Cerebellar cortex (tissue), 1 donor: Measurements from ENCODE around the gene KCNQ1.

Source experiments
- DNase-seq: peaks from one replicate; pipeline ENCODE4 v3.0.0-alpha.2; 2015; ENCODE audit warnings: low spot score

Gene KCNQ1

DNA sequence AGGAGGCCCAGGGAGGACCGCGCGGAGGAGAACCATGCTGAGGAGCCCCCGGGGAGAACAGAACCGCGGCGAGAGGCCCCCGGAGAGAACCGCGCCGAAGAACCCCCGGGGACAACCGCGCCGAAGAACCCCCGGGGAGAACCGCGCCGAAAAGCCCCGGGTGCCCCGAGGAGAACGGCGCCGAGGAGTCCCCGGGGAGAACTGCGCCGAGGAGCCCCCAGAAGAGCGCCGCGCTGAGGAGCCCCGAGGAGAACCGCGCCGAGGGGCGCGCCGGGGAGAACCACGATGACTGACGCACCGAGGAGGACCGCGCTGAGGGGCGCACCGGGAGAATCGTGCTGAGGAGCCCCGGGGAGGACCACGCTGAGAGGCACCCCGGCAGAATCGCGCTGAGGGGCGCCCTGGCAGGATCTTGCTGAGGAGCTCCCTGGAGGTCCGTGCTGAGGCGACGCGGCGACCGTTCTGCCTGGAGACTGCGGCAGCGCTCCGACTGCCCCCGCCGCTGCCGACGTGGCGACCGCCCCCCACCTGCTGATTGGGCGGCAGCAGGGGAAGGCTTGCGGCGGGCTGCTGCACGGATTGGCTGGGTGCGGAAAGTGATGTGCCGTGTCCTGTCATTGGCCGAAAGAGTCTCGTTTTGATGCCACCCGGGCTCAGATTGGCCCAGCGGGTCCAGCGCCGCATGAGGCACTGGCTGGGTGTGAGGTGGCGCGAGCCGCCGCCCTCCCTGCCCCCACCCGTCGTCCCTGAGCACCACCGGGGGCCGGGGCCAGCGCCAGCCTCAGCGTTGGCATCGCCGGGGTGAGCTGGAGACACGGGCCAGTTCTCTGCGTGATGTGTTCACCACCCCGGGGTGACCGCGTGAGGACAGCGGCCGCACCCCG, 255.0 kb downstream of the KCNQ1 start, which contains the start of gene KCNQ1OT1:
Gene KCNQ1OT1, minus strand, starts transcription at position 464 of the 884 bp plus-strand sequence.
- peak; percentile 93 for DNase-seq

DNA sequence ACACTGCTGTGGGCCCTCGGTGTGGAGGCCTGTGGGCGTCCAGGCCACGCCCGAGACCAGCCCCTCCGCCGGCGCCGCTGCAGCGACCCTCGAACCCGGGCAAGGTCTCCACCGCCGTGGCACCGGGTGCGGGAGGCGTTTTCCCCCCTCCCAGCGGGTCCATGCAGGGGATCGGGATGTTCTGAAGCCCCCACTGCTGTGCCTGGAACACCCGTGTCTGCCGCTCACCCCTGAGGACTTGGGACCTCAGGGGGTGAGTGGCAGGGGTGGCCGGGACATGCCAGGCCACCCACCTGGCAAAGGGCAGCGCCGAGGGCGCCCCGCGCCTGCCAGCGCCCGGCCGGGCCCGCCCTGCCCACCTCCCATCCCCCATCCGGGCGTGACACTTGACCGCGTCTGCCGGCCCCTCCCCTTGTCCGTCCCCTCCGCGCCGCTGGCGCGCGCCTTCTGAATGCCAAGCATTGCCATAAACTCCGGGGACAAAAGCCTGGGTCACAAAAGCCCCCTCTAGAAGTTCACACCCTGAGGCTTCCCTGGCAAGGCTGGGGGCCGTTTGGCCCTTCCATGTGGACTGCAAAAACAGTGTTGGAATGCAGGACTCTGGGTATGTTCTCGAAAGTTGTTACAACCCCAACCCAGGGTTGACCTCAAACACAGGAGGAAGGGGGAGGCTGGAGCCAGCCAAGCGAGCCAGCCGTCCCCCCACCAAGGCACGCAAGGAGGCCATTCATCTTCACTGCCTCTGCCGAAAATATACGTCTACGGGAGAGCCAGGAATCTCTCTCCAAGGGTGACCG, 255.8 kb downstream of the KCNQ1 start:
- DNase-seq = no peak

DNA sequence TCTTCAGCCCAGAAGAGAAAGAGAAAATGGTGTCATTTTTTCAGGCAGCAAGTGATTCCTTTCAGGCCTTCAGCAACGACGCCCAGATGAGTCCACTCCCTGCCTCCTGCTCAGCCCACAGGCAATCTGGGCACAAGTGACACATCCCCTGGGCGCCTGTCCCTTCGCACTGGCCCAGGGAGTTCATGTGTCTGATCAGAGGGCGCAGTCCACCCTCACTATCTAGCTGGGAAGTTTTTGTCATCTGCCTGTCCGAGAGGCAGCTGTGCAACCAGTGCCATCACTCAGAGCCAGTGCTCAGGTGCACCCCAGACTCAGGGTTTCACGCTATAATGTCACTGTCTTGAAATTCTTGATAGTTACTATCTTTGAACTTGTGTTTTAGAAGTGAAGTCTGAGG, 256.4 kb downstream of the KCNQ1 start:
- DNase-seq = no peak

DNA sequence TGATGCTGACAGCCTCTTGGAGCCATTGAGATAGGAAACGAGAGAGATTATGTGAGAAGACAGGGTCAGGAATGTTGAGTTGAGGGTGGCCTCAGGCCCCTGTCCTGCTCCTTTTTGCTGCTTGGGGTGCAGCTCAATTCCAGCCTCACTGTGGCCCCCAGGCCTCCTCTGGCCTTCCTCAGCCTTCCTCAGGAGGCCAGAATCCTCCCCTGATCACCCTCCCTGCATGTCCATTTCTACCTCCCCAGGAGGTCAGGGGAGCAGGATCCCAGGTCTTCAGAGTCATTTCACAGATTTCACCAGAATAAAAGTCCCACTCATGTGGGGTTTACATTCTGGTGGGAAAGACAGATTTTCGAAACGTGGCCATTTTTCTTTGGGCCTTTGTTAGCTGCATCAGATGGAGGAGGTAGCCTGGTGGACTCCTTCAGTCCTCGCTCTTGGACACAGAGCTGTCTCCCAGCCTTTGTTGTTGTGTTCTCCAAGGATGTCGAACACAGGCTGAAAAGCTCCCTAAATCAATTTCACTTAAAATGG, 257.2 kb downstream of the KCNQ1 start:
- no peak for DNase-seq

DNA sequence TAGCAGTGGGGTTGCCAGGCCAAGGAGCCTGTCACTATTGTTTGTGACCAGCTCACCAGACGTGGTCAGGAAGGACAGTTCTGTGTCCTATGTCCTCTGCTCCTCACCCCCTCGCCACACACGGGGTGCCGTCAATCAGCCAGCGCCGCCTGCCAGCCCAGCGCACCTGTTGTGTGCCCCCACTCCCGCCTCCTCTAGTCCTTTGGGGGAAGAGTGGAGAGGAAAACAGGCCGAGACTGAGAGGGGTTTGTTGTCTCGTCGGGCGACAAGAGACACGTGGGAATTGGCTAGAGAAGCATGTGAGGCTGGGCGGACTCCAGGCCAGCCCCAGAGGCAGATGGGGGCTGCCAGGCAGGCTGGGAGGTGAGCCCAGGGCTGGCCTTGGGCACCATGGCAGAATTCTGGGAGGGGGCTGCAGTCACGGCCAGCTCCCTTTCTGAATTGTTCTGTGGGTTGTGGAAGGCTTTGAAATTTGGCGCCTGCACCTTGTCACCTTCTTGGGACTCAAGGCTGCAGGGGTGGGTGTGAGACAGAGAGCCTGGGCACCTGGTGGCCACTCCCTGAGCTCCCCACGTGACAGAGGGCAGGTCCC, 258.1 kb downstream of the KCNQ1 start:
- no peak for DNase-seq

DNA sequence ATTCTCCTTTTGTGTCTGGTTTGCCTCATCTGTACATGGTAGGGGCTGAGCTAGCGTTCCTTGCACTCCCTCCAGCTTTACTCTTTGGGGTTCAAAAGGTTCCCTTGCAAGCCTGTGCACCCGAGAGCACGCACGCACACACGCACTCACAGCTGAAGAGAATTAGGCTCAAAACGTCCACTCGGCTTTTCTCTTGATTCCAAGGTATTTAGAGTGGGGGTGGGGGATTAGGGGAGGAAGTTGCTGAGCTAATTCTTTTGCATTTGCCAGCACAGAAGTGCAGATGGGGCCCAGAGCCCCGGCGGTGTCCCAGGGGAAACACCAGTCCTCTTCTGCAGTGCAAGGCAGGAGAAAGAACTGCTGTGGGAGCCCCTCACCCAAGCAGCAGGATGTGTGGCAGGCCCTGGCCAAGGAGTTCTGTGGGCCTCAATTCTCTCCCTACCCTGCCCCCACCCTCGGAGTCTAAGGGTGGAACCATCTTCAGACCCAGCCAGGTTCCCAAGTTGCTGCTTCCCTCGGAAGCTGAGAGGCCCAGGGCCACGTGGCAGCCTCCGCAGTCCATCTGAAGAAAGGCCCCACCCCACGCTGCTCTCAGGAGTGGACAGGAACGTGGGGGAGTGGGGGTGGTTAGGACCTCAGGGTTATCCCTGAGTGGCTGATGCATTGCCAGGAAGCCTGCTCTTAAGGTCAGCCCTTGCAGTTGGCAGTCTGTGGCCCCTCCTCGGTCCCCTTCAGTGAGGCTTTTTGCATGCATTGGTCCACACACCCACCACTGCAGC, 258.7 kb downstream of the KCNQ1 start:
- no peak for DNase-seq

DNA sequence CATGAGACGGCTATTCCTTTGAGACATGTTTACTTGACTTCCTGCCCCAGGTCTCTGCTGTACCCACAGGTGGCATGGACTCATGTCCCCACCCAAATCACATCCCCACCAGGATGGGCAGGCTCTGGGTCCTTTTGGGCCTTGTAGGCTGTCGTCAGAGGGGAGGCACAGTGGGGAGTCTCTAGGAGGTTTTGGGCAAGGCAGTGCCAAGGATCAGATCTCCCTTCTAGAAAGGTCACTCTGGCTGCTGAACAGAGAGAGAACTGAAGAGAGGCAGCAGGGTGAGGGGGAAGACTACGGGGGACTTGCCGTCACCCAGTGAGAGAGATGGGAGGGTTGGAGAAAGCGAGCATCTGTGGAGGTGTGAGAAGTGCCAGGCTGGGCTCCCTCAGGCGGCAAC, 259.5 kb downstream of the KCNQ1 start:
- no peak for DNase-seq

DNA sequence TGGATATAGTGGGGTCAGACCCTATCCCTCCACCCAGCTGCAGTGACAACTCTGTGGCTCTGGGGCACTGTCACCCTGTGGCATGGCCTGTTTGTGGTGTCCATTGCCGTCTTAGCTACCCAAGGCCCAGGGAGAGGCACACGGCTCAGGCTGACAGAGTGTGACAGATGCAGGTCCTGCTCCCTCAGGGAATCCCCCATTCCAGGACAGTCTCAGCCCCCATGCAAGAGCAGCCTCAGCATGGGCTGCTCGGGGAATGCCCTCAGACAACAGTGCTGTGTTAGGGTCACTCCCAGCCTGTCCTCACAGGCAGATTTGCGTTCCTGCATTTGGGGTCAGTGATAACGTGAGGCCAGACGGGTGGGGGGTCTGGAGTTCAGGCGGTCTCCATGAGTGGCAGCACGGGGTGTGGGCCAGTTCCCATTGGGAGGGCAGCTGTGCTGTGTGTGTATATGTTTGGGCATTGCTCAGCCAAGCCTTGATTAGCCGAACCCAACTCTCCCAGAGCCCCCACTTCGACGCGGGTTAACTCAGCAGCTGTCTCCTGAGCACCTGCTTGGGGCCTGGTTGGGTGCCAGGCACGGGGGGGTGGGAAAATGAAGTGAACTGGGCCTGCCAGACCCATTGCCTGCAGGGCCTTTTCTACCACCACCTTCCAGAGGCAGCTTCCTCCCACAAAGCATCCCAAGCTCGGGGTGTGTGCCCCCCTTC, 260.2 kb downstream of the KCNQ1 start:
- DNase-seq = no peak

DNA sequence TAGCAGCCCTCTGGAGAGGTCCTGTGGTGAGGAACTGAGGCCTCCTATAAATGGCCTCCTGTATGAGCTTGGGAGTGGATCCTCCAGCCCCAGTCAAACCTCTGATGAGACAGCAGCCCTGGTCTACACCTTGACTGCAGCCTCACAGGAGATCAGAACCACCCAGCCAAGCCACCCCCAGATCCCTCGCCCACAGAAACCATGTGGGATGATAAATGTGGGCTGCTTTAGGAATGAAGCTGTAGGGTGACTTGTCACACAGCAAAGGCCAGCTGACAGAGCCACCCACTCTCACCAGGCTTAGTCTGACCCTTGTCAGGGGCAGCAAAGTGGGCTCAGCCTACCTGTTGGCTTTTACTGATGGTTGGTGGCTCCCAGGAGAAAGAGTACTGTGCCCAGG, 261.5 kb downstream of the KCNQ1 start:
- no peak for DNase-seq

DNA sequence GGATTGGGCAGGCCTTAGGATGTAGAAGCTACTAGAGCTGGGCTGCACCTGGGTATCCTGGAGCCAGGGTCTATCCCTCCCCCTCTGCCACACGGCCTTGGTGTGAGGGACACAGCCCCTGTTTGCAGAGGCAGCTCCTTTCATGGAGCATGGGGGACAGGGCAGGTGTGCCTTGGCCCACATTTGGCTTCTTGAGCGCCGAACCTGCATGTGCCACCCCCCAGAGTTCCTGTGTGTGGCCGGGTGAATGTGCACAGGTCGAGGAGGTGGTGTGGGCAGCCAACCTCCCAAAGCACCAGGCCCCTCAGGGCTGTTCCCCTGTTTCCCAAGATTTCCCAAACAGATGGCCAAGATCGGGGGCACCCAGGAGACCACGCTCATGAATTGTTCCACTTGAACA, 262.9 kb downstream of the KCNQ1 start:
- DNase-seq = no peak

DNA sequence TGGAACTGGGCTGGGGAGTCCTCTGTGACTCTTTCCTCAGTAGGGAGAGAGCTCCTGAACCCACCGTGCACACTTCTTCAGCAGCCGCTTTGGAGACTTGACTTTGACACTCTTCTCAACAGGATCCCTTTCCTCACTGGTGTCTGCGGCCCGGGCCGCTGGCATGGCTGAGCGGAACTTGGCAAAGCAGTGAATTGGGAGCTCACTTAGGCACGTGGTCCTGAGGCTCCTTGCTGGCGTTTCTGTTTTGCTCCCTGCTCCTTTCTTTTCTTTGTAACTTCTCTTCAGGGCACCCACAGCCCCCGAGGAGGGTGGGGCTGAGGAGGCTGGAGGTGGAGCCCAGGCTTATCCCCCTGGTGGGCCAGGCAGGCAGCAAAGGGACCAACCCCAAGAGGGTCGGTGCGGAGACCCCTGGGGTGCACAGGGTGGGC, 263.4 kb downstream of the KCNQ1 start:
- no peak for DNase-seq

DNA sequence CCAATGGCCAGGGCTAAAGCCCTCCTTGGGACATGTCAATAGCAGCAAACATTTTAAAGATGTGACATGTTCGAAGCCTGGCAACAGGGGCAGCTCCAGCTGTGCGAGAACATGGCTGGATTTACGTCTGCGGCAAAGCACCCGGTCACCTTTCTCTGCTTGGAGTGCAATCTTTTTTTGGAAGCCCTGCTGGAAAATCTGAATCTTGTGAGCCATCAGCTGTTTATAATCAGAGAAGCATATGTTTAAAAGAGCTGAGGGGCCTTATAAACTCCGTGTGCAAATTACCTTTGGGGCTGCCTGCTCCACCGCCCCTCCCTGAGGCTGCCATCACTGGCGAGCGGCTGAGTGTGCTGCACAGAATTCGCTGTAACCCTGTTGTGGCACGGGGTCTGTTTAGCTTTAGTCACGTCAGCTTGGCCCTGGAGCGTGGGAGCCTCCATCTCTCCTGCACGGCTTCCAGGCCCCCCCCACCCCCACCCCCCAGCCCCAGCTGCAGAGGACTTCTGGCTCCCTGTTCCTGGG, 264.0 kb downstream of the KCNQ1 start:
- no peak for DNase-seq

DNA sequence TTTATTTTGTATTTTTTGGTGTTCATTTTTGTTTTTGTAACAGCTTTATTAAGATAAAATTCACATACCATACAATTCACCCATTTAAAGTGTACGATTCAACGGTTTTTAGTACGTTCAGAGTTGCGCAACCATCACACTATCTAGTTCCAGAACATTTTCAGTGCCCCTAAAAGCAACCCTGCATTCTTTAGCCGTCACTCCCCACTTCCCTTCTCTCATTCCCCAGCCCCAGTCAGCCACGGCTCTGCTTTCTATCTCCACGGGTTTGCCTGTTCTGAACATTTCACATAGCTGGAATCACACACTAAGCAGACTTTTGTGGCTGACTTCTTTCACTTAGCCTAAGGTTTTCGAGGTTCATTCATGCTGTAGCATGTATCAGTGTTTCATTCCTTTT, 264.6 kb downstream of the KCNQ1 start:
- DNase-seq = no peak

DNA sequence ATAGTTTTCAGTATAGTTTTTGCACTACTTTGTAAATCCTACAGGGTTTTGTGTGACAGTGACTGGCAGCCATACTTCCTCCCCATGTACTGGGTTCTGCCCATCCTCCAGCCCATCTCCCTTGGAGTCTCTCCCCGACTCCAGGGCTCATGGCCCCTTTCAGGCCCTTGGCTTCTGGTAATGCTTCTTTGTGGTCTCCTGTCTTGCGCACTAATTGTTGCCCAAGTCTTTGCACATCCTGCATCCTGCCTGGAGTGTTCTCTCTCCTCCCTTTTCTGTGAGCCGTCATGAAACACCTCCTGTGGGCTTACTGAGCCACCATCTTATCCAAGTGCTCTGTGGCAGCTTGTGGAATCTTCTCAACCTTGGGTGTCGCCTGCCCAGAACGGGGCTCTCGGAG, 266.4 kb downstream of the KCNQ1 start:
- DNase-seq = no peak

DNA sequence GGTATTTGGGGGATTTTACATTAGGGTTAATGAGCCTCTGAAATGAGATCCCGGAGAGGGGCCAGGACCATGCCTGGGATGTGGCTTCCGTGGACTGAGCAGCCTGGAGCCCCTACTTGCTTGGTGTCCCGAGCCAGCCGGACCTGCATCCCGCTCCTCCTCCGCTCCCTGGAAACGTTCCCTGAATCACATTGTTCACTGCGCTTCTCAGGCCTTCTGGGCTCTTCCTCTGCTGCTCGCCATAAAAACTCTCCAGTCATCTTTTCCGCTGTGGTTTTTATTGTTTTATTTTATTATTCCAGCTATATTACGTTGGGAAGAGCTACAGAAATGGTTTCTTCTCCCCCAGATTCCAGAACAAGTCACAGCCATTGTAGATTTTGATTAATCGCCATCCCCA, 268.3 kb downstream of the KCNQ1 start:
- DNase-seq = no peak

DNA sequence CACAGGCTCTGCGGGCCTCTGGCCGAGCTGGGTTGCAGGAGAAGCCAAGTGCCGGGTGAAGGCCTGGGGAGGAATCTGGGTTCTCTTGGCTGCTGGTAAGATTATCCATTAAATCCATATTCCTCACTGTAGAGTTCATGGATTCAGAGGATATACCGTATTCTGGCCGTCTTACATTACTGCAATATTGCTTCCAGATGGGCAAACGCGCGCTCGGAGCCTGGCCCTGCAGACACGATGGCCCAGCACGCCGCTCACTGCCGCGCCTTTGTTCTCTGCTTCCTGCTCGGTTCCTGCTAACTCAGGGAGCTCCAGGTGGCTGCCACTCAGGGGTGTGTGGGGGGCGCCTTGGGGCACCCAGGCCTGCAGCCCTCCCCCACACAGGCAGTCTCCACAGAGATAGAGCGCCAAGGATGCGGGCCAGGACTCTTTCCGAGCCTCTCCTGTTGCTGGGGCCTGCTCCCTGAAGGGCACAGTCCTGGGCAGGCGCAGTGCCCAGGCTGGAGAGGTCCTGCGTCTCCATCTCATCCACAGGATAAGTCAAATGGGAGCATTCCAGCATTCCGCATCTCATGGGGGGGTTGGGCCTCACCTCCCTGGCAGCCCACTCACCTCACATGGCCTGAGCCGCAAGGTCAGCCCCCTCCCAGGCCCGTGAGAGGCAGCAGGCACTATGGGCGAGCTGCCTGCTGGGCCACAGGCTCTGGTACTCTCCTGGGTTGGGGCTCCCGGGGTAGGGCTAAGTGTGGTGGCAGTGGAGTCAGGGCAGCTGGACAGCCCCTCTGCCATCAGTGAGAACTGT, 269.1 kb downstream of the KCNQ1 start:
- DNase-seq = no peak

DNA sequence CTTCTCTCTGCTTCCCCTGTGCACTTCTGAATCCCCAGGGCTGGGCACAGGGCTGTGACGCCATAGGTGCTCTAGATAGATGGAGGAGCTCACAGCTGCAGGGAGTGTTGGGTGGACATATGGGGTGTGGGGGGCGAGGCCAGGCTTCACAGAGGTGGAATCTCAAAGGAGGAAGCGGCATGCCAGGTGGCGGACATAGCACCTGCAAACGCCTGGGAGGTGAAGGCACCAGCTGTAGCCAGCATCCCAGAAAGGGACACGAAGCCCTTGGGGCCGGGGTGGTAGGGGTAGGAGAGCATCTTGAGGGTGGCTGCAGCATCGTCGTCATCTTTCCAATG, 269.6 kb downstream of the KCNQ1 start:
- DNase-seq = no peak

DNA sequence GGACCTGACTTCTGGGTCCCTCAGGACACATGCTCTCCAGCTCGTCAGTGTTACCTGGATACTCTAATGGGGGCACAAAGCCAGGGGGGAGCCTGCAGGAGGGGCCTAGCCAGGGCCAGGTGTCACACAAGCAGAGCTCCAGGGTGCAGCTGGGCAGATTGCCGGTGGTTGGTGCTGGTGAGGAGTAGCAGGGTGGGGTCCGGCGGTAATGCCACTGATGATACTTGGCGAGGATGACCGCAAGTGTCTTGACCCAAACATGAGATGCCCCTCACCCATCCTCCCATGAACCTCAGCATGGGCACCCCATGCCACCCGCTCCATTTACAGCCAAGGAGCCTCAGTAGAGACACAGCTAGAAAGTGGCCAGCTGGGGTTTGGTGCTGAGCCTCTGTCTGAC, 270.1 kb downstream of the KCNQ1 start:
- DNase-seq = no peak

DNA sequence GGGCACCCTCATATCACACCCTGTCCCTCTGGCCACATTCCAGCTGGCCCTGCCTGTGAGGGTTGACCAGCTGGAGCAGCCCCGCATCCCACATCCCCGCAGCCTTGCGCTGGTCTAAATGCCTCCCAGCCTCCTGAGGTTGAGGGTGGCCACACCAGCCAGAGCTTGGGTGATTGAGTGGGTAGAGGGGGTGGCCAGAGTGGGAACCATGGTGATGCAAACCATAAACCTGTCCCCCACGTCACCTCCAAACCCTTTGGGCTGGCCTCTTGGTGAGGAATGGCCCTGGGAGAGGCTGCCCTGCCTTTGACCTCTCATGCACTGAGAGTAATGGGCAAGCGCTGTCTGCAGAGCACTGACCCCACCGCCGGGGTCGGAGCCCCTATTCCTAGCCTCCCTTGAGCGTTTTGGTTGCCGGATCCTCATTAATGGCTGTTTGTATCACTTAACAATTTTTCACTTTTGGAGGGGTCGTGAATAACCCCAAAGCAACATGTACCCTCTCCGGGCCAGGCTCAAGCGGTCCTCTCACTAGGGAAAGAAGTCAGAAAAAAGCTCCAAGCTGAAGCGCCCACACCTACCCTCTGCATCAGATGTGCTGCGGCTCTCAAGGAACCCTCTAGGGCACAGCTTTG, 271.0 kb downstream of the KCNQ1 start:
- no peak for DNase-seq
